ENCODE measurements around the gene SOX4.

- TF ChIP-seq CTCF (IDR thresholded peaks at IDR 0.05) (no peak), POLR2A (IDR thresholded peaks at IDR 0.05) (no peak)
Observed at GRCh38 chr6:21614226-21614625, 20.7 kb downstream of the SOX4 start.

All from breast epithelium (tissue), 3 donors.